ENCODE data around the gene SDCBP2. TPM values are rescaled to one million over a fixed set of nuclear protein-coding genes. Genes with fewer than 3 reads are reported as not detected.

The SDCBP2 gene
- total RNA-seq, 1 donor from 2014 or later, result 2.9 TPM

GRCh38 chr20:1267809-1268374 lies 61.0 kb downstream of the SDCBP2 start:
- Mint-ChIP-seq H3K4me3 (peak overlapping the region; percentile 71), H3K27me3 (ENCODE audit: low read depth) (no peaks in the 10 kb centered on the region), H3K36me3 (no peaks in the 10 kb centered on the region), H3K4me1 (peaks cover 7% of the 10 kb centered on the region), H3K27ac (no peak overlapping the region), H3K9me3 (no peaks in the 10 kb centered on the region)
- no peak for TF ChIP-seq CTCF (IDR thresholded peaks at IDR 0.05; ENCODE audit: unreplicated experiment)
- no peak for DNase-seq (ENCODE audit: low spot score in 2 of 2, unreplicated experiment in 2 of 2)

- TF ChIP-seq CTCF (IDR thresholded peaks at IDR 0.05; ENCODE audit: unreplicated experiment), result no peak
- DNase-seq (ENCODE audit: low spot score in 2 of 2, unreplicated experiment in 2 of 2), result no peak
- Mint-ChIP-seq H3K27me3 (ENCODE audit: low read depth) (peaks cover 2% of the 10 kb centered on the region), H3K4me3 (peak overlapping the region; percentile 71), H3K27ac (no peak overlapping the region), H3K4me1 (peaks cover 7% of the 10 kb centered on the region), H3K9me3 (peaks cover 3% of the 10 kb centered on the region), H3K36me3 (no peaks in the 10 kb centered on the region)
Observed at GRCh38 chr20:1267161-1267560, 61.8 kb downstream of the SDCBP2 start.

GRCh38 chr20:1266167-1266973 lies 62.6 kb downstream of the SDCBP2 start, which contains the start of gene SNPH:
Gene SNPH (plus strand): TSS chr20:1266294. CDS start chr20:1296240, 29,946 bp downstream.
- H3K4me1 Mint-ChIP-seq, result peaks cover 7% of the 10 kb centered on the region
- DNase-seq (ENCODE audit: low spot score in 2 of 2, unreplicated experiment in 2 of 2), result peak; percentile 38 to 57

GRCh38 chr20:1265916-1266166 lies 63.1 kb downstream of the SDCBP2 start:
- H3K36me3 Mint-ChIP-seq, result no peaks in the 10 kb centered on the region
- H3K9me3 Mint-ChIP-seq, result peaks cover 4% of the 10 kb centered on the region

More at GRCh38 chr20:1266167-1266973, 62.6 kb downstream of the SDCBP2 start, which contains the start of gene SNPH:
- Mint-ChIP-seq H3K9me3 (peaks cover 4% of the 10 kb centered on the region), H3K27me3 (ENCODE audit: low read depth) (peaks cover 2% of the 10 kb centered on the region), H3K4me3 (peak within 1 kb of the TSS; percentile 71), H3K36me3 (no peaks in the 10 kb centered on the region), H3K27ac (peak within 1 kb of the TSS; percentile 75)
- TF ChIP-seq CTCF (IDR thresholded peaks at IDR 0.05; ENCODE audit: unreplicated experiment), result no peak

GRCh38 chr20:1265226-1265915 lies 63.6 kb downstream of the SDCBP2 start:
- TF ChIP-seq CTCF (IDR thresholded peaks at IDR 0.05; ENCODE audit: unreplicated experiment), result no peak
- no peak for DNase-seq (ENCODE audit: low spot score in 2 of 2, unreplicated experiment in 2 of 2)
- Mint-ChIP-seq H3K9me3 (peaks cover 4% of the 10 kb centered on the region), H3K27ac (peak overlapping the region; percentile 75), H3K4me1 (peaks cover 7% of the 10 kb centered on the region), H3K36me3 (no peaks in the 10 kb centered on the region), H3K4me3 (peak overlapping the region; percentile 71), H3K27me3 (ENCODE audit: low read depth) (peaks cover 2% of the 10 kb centered on the region)

More at GRCh38 chr20:1265916-1266166, 63.1 kb downstream of the SDCBP2 start:
- no peak for DNase-seq (ENCODE audit: low spot score in 2 of 2, unreplicated experiment in 2 of 2)
- Mint-ChIP-seq H3K4me3 (peak overlapping the region; percentile 71), H3K27ac (peak overlapping the region; percentile 75), H3K4me1 (peaks cover 7% of the 10 kb centered on the region), H3K27me3 (ENCODE audit: low read depth) (peaks cover 2% of the 10 kb centered on the region)
- TF ChIP-seq CTCF (IDR thresholded peaks at IDR 0.05; ENCODE audit: unreplicated experiment), result no peak
